Activated CD4-positive, alpha-beta T cell treated with anti-CD3 and anti-CD28 coated beads, Interleukin-2, amount 50 U/mL, for 48 hours (primary cell): ENCODE data around the gene GPR42.
"Not testable (repeated sequence)": the region's sequence is repeated elsewhere in the genome, so short reads cannot be mapped to it uniquely, and the experiment has no call there.

Source experiments
- DNase-seq, 2 experiments: peaks; one replicate each; pipeline ENCODE4 v3.0.0-alpha.2; 2020

GPR42 gene

DNA sequence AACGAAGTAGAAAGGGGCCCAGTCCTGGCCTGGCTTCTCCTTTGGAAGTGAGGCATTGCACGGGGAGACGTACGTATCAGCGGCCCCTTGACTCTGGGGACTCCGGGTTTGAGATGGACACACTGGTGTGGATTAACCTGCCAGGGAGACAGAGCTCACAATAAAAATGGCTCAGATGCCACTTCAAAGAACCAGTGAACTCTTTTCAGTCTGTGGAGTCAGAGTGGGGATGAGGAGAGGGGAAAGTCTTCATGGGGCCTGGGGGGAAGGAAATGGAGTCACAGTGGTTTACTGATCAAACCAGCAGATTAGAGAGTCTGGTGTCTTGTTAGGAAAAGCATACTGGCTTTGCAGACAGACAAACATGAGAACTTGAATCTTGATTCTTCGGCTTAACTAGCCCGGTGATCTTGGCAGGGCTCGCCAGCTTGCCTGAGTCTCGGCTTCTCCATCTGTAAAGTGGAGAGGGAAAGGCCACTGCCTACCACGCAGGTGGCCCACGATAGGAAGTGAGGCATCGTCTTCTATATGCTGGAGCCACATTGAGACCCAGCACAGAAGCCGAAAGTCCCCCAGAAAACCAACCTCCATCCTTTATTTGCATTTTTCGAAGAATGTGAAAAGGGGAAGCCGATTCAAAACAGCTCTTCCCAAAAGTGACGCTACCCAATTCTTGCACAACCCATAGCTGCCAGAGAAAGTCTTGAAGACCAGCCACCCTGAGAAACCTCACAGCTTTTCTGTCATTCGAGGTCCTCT lies 23.5 kb upstream of the GPR42 start, which contains the start of gene FFAR1:
TSS of gene FFAR1 (plus strand) at position 732 of the 759 bp plus-strand sequence. CDS start 3,650 bp downstream, outside the sequence.
- DNase-seq = peak; percentile 56 to 69

DNA sequence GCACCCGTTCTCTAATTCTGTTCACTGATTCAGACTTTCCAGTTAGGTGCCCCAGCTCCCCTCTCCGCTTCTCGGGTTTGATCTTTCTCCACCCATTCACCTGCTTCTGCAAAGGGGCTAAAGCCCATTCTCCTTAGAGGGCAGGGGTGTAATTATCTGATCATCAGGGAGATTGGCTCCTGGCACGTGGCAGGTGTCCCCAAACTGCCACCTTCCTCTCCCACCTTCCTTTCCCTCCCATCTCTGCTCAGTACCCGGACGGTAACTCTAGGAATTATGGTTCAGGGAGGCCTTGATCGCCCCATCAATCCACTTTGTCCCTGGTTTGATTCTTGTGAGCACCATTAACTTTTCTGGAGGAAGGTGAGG lies 23.0 kb upstream of the GPR42 start:
- DNase-seq = no peak

DNA sequence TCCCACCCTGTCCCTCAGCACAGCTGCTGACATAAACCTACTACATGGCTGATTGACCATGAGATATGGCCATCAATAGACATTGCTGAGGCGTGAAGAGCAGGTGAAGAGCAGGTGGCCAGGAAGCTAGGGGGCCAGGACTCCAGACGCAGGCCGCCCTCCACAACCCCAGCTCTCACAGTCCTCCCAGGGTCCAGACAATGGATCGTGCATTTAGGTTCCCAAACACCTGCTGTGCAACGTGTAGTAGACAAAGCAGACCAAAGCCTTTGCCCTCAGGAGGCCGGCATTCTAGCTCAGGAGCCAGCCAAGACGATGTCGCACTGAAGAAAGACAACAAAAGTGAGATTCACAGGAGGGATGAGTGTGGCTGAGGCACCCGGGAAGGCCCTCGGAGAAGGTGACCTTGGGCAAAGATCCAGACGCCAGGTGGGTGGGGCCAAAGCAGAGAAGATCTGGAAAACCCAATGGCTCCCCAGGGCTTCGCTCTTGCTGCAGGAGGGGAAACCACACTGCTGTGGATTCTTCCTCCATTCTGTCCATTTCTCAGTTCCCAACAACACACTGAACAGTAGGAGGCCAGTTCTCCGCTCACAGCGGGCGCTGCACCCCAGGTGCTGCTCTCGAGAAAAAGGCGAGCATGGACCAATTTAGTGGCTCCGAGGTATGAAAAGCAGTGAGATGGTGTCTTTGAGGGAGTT lies 21.8 kb upstream of the GPR42 start:
- DNase-seq = peak in 1 of 2 experiments; percentile 5

DNA sequence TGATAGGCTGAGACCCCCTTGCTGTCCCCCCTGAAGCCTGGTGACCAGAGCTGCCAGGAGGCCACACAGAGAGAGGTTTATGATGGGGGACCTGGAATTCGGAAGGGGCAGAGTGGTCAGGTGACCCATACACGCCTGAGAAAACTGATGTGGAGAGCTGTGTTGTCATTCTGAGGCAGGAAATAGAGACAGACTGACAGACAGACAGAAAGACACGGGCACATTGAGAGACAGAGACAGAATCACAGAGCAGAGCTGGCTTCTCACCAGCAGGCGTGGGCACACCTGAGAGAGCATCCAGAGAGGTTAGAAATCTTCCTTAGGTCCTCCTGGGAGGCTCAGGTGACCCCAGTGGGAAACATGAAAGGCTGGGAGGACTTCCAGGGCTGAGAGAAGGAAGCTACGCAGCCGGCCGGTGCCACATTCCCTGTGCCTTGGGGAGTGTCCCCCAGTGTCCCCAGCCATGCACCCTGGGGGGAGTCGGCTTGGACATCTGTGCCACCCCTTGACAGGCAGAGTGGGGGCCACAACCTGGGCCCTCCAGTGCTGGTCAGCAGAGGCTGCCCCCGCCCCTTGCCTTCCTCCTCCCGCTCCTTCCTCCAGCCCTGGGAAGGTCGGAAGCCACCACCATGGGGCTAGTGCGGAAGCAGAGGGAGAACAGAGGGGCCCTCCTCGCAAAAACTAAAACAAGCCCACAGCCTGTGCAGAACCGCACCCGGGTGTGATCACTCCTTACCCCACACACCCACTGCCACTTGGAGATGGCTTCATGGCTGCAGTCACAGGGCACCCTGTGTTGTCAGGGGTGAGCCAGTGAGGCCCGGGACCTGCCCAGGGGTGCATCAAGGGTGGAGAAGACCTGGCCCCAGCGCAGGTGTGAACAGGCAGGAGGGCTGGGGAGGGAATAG lies 21.0 kb upstream of the GPR42 start:
- peak in 1 of 2 experiments; percentile 3 for DNase-seq

DNA sequence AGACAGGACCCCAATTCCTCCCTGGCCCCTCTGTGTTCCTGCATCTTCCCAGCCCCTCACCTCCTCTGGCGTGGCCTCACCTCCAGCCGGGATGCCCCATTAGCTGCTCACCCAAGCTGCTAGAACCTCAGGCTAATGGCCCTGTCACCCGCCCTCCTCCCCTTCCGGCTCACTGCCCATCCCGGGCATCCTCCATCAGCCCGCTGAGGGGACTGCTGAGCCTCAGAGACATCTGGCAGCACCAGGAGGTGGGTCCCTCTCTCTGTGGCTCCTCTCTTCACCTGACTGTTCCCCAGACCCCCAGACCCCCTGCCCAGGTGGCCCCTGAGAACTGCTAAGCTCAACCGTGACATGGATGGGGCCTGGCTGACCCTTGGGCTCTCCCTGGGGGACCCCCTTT lies 20.3 kb upstream of the GPR42 start:
- peak in 1 of 2 experiments; percentile 3 for DNase-seq

DNA sequence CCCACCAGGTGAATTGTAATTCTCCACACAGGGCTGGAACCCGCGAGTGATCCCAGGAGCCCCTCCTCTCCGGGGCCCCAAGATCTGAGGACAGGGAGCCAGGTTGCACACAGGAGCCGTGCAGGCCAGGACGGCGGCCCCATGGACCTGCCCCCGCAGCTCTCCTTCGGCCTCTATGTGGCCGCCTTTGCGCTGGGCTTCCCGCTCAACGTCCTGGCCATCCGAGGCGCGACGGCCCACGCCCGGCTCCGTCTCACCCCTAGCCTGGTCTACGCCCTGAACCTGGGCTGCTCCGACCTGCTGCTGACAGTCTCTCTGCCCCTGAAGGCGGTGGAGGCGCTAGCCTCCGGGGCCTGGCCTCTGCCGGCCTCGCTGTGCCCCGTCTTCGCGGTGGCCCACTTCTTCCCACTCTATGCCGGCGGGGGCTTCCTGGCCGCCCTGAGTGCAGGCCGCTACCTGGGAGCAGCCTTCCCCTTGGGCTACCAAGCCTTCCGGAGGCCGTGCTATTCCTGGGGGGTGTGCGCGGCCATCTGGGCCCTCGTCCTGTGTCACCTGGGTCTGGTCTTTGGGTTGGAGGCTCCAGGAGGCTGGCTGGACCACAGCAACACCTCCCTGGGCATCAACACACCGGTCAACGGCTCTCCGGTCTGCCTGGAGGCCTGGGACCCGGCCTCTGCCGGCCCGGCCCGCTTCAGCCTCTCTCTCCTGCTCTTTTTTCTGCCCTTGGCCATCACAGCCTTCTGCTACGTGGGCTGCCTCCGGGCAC lies 19.3 kb upstream of the GPR42 start:
- peak in 1 of 2 experiments; percentile 1 for DNase-seq

DNA sequence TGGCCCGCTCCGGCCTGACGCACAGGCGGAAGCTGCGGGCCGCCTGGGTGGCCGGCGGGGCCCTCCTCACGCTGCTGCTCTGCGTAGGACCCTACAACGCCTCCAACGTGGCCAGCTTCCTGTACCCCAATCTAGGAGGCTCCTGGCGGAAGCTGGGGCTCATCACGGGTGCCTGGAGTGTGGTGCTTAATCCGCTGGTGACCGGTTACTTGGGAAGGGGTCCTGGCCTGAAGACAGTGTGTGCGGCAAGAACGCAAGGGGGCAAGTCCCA lies 18.8 kb upstream of the GPR42 start:
- DNase-seq = no peak

DNA sequence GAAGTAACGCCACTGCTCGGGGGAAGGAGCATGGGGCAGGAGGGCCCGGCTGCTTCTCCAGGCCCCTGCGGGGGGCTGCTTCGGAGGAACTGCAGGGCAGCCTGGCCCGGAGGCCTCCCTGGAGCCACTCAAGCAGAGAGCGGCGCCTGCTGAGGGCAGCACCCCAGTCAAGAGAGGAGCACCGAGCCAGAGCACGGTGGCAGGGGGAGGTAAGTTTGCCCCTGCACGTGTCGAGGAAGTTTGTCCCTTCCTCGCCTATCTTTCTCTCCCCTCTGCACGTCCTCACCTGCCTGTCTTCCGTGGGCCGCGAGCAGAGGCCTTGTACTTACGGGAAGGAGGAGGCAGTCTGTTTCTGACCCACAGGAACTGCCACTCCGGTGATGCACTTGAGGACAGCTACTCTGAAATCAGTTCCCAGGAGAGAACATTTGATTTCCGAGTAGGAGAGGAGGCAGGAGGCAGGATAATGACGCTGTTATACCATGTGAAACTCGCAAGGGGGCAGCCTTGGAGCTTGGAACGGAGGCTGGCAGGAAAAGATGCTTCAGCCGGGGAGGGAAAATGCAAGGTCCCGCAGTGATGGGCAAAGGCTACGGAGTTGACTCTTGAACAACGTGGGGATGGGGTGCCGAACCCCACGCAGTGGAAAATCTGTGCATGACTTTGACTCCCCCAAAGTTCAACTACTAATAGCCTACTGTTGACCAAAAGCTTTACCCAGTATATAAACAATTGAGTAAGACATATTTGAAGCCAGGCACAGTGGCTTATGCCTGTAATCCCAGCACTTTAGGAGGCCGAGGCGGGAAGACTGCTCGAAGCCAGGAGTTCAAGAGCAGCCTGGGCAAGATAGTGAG lies 18.2 kb upstream of the GPR42 start:
- peak; percentile 69 to 79 for DNase-seq

DNA sequence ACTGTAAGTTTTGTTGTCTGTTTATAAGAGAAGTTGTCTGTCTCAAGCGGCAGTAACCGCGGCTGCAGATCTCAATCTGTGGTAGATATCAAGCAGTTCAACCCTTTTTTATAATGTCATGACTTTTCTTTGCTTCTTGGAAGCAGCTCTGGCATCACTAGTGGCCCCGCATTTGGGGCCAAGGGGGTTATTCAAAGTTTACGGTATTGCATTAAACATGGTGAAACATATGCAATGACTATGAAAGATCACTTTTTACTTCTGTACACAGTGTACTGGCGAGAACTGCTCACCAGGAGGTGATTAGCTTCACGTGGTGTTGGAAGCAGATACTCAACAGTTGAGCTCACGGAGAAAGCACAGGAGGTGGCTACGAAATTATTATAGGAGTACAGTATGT lies 17.2 kb upstream of the GPR42 start:
- DNase-seq = peak in 1 of 2 experiments; percentile 2

DNA sequence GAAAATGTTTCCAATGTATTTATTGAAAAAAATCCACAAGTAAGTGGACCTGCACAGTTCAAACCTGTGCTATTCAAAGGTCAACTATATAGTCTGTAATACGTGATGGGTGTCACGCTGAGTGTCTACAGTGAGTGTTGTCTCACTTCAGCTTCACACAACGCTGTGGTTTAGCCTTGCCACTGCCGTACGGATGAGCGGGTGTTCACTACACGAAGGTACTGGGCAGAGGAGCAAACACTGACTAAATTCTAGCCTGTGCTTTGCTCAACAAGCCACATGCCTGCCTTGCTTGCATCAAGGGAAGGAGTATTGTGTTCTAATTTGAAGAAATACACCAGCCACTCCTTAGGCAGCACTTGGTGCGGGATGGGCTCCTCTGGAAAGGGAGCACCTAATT lies 16.0 kb upstream of the GPR42 start:
- no peak for DNase-seq

DNA sequence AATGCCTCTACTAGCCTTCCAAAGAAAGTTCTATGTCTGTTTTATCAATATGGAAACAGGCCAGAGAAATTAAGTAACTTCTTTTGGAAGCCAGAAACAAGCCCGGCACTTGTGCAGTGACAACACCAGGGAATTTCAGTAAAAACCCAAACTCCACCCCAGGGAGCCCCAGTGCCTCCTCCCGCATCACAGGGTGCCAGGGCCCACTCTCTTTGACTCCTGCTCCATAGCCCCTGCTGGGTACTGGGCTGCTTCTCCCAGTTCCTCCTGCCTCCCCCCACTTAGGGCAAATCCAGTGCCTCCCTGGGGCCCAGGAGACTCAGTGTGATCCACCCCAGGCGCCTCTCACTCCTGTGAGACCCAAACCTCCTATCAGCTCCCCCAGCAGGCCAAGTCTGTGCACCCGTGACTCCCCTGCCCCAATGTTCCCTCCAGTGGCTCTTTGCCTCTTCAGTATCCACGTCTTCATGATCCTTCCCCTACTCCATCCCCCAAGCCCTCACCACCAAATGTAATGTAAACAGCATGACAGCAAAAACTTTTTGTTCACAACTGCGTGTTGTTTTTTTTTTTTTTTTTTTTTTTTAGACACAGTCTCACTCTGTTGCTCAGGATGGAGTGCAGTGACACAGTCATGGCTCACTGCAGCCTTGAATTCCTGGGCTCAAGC lies 14.9 kb upstream of the GPR42 start:
- no peak for DNase-seq

DNA sequence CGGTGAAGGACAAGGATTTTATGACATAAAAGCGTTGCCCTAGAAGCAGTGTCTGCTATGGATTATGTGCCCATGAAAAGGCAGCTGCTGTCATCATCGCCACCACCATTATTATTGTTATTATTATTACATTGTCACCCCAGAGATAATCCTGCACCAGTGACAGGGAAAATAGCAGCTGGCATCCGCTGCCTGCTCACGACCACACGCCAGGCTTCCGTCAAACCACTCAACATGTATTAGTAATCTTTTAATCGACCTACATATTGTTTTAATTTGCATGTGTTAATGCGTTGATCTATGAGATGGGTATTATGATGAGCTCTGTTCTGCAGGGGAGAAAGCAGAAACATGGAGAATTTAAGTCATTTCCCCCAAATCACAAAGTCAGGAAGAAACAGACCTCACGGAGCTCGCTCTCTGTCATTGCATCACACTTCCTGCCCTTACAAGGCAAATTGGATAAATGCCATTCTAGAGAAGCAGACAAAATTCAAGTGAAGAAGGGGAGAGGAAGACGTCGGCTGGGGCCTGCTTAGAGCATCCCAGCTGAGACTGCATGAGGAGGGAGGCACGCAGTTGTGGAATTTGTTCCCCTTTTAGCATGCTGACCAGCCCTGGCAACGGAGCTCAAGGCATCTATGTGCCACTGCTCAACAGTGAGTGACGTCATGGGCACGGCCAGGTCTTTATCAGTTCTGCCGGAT lies 12.8 kb upstream of the GPR42 start, which contains the start of gene FFAR3:
TSS of gene FFAR3 (plus strand) at position 594 of the 707 bp plus-strand sequence. CDS start 431 bp downstream, outside the sequence.
- no peak for DNase-seq

DNA sequence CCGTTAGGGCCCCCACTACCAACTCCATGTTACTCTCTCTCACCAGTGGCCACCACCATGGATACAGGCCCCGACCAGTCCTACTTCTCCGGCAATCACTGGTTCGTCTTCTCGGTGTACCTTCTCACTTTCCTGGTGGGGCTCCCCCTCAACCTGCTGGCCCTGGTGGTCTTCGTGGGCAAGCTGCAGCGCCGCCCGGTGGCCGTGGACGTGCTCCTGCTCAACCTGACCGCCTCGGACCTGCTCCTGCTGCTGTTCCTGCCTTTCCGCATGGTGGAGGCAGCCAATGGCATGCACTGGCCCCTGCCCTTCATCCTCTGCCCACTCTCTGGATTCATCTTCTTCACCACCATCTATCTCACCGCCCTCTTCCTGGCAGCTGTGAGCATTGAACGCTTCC lies 12.0 kb upstream of the GPR42 start:
- not testable (repeated sequence) for DNase-seq

DNA sequence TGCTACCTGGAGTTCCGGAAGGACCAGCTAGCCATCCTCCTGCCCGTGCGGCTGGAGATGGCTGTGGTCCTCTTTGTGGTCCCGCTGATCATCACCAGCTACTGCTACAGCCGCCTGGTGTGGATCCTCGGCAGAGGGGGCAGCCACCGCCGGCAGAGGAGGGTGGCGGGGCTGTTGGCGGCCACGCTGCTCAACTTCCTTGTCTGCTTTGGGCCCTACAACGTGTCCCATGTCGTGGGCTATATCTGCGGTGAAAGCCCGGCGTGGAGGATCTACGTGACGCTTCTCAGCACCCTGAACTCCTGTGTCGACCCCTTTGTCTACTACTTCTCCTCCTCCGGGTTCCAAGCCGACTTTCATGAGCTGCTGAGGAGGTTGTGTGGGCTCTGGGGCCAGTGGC lies 11.5 kb upstream of the GPR42 start:
- DNase-seq = not testable (repeated sequence)

DNA sequence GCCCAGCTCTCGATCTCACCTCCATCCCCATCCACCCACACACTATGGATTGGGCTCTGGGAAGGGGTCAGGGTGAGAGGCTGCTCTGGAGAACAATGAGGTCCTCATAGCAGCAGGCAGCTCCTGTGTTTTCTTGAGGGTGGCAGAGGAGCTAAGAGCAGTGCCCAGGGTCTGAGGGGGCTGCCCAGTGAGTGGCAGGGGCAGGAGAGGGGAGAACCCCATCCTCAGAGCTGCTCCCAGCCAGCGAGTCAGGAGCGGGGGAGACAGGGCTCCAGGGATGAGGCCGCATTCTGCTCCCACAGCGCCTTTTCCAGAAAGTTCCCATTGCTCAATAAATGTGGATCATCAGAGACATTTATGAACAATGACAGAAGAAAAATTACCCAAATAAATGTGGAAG lies 10.8 kb upstream of the GPR42 start:
- not testable (repeated sequence) for DNase-seq

DNA sequence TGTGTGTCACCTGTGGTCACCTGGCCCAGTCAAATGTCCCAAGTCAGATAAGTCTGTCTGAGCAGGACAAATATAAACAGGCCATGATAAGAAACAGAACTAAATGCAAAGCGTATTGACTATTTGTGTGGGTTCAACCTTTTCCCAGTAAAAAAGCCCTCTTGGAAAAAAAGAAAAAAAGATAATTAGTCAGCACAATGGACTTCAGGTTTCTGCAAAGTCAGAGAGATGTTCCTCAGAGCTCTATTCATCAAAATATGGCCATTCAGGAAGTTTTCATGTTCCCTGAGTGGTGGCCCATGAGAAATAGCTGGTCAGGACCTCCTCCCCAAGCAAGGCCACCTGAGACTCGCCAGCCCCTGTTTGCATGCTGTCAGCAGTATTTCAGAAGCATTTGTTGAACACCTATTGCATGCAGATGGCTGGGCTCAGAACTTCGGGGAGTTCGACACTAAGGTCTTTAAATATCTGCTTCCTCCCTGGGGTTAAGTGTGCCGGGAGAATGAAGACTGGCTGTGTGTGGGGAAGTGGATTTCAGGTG lies 9.9 kb upstream of the GPR42 start:
- DNase-seq = no peak

DNA sequence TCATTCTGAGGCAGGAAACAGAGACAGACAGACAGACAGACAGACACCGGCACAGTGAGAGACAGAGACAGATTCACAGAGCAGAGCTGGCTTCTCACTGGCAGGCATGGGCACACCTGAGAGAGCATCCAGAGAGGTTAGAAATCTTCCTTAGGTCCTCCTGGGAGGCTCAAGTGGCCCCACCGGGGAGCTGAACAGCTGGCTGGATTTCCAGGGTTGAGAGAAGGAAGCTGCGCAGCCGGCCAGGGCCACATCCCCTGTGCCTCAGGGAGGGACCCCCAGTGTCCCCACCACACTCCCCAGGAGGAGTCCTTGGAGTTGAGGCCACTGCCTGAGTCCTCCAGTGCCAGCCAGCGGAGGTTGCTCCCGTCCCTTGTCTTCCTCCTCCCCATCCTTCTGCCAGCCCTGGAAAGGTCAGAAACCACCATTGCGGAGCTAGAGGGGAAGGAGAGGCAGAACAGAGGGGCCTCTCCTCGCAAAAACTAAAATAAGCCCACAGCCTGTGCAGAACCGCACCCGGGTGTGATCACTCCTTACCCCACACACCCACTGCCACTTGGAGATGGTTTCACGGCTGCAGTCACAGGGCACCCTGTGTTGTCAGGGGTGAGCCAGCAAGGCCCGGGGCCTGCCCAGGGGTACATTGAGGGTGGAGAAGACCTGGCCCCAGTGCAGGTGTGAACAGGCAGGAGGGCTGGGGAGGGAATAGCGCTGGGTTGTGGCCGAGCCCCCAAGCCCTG lies 8.4 kb upstream of the GPR42 start:
- no peak for DNase-seq

DNA sequence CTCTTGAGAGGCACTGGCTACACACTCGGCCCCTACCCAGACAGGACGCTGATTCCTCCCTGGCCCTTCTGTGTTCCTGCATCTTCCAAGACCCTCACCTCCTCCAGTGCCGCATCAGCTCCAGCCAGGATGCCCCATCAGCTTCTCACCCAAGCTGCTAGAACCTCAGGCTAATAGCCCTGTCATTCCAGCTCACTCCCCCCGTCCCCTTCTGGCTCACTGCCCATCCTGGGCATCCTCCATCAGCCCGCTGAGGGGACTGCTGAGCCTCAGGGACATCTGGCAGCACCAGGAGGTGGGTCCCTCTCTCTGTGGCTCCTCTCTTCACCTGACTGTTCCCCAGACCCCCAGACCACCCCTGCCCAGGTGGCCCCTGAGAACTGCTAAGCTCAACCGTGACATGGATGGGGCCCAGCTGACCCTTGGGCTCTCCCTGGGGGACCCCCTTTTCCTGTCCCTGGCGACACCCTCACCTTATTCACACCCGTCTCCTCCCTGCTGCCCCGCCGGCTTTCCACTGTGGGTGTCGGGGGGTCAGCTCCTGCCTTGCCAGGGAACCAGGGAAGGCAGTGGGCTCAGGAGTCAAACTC lies 7.8 kb upstream of the GPR42 start:
- DNase-seq = no peak
